Measurements from ENCODE around the gene CDC45. TPM values are rescaled to one million over a fixed set of nuclear protein-coding genes. Genes with fewer than 3 reads are reported as not detected.

Gene CDC45
- total RNA-seq (ENCODE audit: unreplicated experiment): 6.2 TPM
- long read RNA-seq, partial matches to known transcripts: 1 of 1 reads
- long read RNA-seq, other reads (novel, unspliced or antisense): 0 of 1 reads

GRCh38 chr22:19479355-19480172 lies at the start of gene CDC45:
Gene CDC45, plus strand, starts transcription at chr22:19479920. Its CDS starts 49 bp downstream, at chr22:19479969.
- peak within 1 kb of the TSS; percentile 90 for H3K4me3 Mint-ChIP-seq (ENCODE audit: unreplicated experiment)
- peaks cover 12% of the 10 kb centered on the region for H3K36me3 Mint-ChIP-seq (ENCODE audit: low read depth, unreplicated experiment)
- no peaks in the 10 kb centered on the region for H3K9me3 Mint-ChIP-seq (ENCODE audit: unreplicated experiment)
- peak within 1 kb of the TSS; percentile 99 for H3K27ac Mint-ChIP-seq (ENCODE audit: unreplicated experiment)
- DNase-seq (ENCODE audit: low spot score): peak; percentile 89
- H3K27me3 Mint-ChIP-seq (ENCODE audit: unreplicated experiment): peaks cover 3% of the 10 kb centered on the region
- TF ChIP-seq CTCF (IDR thresholded peaks at IDR 0.05; ENCODE audit: unreplicated experiment): no peak
- peaks cover 25% of the 10 kb centered on the region for H3K4me1 Mint-ChIP-seq (ENCODE audit: unreplicated experiment)

GRCh38 chr22:19429950-19430889 lies 49.5 kb upstream of the CDC45 start:
- H3K4me1 Mint-ChIP-seq (ENCODE audit: unreplicated experiment): peaks cover 26% of the 10 kb centered on the region
- no peak for TF ChIP-seq CTCF (IDR thresholded peaks at IDR 0.05; ENCODE audit: unreplicated experiment)
- no peaks in the 10 kb centered on the region for H3K9me3 Mint-ChIP-seq (ENCODE audit: unreplicated experiment)
- DNase-seq (ENCODE audit: low spot score): no peak
- H3K27ac Mint-ChIP-seq (ENCODE audit: unreplicated experiment): peak overlapping the region; percentile 36
- peaks cover 2% of the 10 kb centered on the region for H3K27me3 Mint-ChIP-seq (ENCODE audit: unreplicated experiment)
- peaks cover 8% of the 10 kb centered on the region for H3K36me3 Mint-ChIP-seq (ENCODE audit: low read depth, unreplicated experiment)
- peak overlapping the region; percentile 81 for H3K4me3 Mint-ChIP-seq (ENCODE audit: unreplicated experiment)

GRCh38 chr22:19430890-19431541 lies 48.7 kb upstream of the CDC45 start:
- H3K36me3 Mint-ChIP-seq (ENCODE audit: low read depth, unreplicated experiment): peaks cover 8% of the 10 kb centered on the region
- no peak for TF ChIP-seq CTCF (IDR thresholded peaks at IDR 0.05; ENCODE audit: unreplicated experiment)

GRCh38 chr22:19431649-19432132 lies 48.0 kb upstream of the CDC45 start, which contains the start of gene HIRA:
Gene HIRA, minus strand, starts transcription at chr22:19431733. Its CDS starts 257 bp downstream, at chr22:19431476.
- Mint-ChIP-seq H3K27me3 (ENCODE audit: unreplicated experiment) (peaks cover 2% of the 10 kb centered on the region), H3K36me3 (ENCODE audit: low read depth, unreplicated experiment) (peaks cover 5% of the 10 kb centered on the region), H3K9me3 (ENCODE audit: unreplicated experiment) (no peaks in the 10 kb centered on the region), H3K4me1 (ENCODE audit: unreplicated experiment) (peaks cover 28% of the 10 kb centered on the region), H3K27ac (ENCODE audit: unreplicated experiment) (peak within 1 kb of the TSS; percentile 83), H3K4me3 (ENCODE audit: unreplicated experiment) (peak within 1 kb of the TSS; percentile 92)
- no peak for TF ChIP-seq CTCF (IDR thresholded peaks at IDR 0.05; ENCODE audit: unreplicated experiment)
- peak; percentile 75 for DNase-seq (ENCODE audit: low spot score)

More at GRCh38 chr22:19430890-19431541, 48.7 kb upstream of the CDC45 start:
- H3K27ac Mint-ChIP-seq (ENCODE audit: unreplicated experiment): no peak overlapping the region
- H3K27me3 Mint-ChIP-seq (ENCODE audit: unreplicated experiment): peaks cover 2% of the 10 kb centered on the region
- peak; percentile 37 for DNase-seq (ENCODE audit: low spot score)
- H3K4me1 Mint-ChIP-seq (ENCODE audit: unreplicated experiment): peaks cover 26% of the 10 kb centered on the region
- H3K4me3 Mint-ChIP-seq (ENCODE audit: unreplicated experiment): peak overlapping the region; percentile 81
- no peaks in the 10 kb centered on the region for H3K9me3 Mint-ChIP-seq (ENCODE audit: unreplicated experiment)
